Measurements from ENCODE around the gene TCF7L2.

DNA sequence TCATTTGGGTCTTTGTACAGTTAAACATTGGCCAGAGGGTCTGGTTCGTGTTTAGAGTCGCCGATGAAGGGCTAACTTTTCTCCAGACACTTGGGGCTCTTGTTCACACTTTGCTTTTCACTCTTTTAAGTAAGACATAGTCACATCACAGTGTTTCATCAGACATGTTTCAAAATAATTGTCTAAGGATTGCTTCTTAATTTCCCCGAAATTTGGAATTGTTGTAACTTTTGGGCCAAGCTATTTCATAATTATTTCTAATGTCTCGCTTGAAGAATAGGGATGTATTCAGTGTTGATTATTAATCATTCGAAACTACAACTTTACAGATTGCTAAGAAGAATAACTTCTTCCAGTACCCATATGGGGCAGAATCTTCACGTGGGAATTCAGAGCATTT lies 92.8 kb downstream of the TCF7L2 start:
- TF ChIP-seq, protein P1, sequence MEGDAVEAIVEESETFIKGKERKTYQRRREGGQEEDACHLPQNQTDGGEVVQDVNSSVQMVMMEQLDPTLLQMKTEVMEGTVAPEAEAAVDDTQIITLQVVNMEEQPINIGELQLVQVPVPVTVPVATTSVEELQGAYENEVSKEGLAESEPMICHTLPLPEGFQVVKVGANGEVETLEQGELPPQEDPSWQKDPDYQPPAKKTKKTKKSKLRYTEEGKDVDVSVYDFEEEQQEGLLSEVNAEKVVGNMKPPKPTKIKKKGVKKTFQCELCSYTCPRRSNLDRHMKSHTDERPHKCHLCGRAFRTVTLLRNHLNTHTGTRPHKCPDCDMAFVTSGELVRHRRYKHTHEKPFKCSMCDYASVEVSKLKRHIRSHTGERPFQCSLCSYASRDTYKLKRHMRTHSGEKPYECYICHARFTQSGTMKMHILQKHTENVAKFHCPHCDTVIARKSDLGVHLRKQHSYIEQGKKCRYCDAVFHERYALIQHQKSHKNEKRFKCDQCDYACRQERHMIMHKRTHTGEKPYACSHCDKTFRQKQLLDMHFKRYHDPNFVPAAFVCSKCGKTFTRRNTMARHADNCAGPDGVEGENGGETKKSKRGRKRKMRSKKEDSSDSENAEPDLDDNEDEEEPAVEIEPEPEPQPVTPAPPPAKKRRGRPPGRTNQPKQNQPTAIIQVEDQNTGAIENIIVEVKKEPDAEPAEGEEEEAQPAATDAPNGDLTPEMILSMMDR (IDR thresholded peaks at IDR 0.05; ENCODE audit: poor library complexity, severe bottlenecking), result no peak
- TF ChIP-seq EZH2 (IDR thresholded peaks at IDR 0.05; ENCODE audit: borderline replicate concordance, insufficient read depth, low read length, poor library complexity, severe bottlenecking) (no peak), POLR2AphosphoS5 (IDR thresholded peaks at IDR 0.05) (no peak)
